ENCODE data around the gene MALRD1. TPM values are rescaled to one million over a fixed set of nuclear protein-coding genes. Genes with fewer than 3 reads are reported as not detected.

Gene MALRD1
- total and polyA plus RNA-seq, 10 donors, result 0.06 to 1.6 (median 0.43) TPM

- DNase-seq, result no peak
- TF ChIP-seq CTCF (IDR thresholded peaks at IDR 0.05 in 8 of 11, conservative IDR thresholded peaks at IDR 0.05 in 3 of 11), result no peak
- no peak for TF ChIP-seq POLR2AphosphoS5 (IDR thresholded peaks at IDR 0.05)
- intact Hi-C loops (cut with DNase I; ENCODE audit: low total_unique reads), result no loop called here
- Histone ChIP-seq H3K27ac (no peak overlapping the region), H3K9me3 (no peaks in the 10 kb centered on the region), H3K4me3 (no peak overlapping the region), H3K27me3 (replicated peaks in 1 of 7) (no peaks in the 10 kb centered on the region), H3K4me1 (no peaks in the 10 kb centered on the region), H3K36me3 (no peaks in the 10 kb centered on the region)
- WGBS, 5 donors, result 73 to 85% (median 78%) methylated on average over 4 of the region's 4 CpGs
Measured at GRCh38 chr10:19133992-19134391, 85.4 kb downstream of the MALRD1 start.

- Histone ChIP-seq H3K4me3 (no peak overlapping the region), H3K9me3 (no peaks in the 10 kb centered on the region), H3K36me3 (no peaks in the 10 kb centered on the region), H3K4me1 (no peaks in the 10 kb centered on the region), H3K27ac (no peak overlapping the region), H3K27me3 (replicated peaks in 1 of 7) (no peaks in the 10 kb centered on the region)
- 73 to 91% (median 87%) methylated on average over 4 of the region's 4 CpGs for WGBS, 5 donors
- DNase-seq, result no peak
- intact Hi-C loops (cut with DNase I; ENCODE audit: low total_unique reads), result no loop called here
- TF ChIP-seq CTCF (IDR thresholded peaks at IDR 0.05 in 8 of 11, conservative IDR thresholded peaks at IDR 0.05 in 3 of 11) (no peak), POLR2AphosphoS5 (IDR thresholded peaks at IDR 0.05) (no peak), POLR2A (IDR thresholded peaks at IDR 0.05) (no peak)
Measured at GRCh38 chr10:19142967-19143366, 94.4 kb downstream of the MALRD1 start.

- DNase-seq, result no peak
- H3K27ac ChIP-seq, result no peak overlapping the region
- WGBS, 5 donors, result 87 to 93% (median 91%) methylated on average over 4 of the region's 4 CpGs
- intact Hi-C loops (cut with DNase I; ENCODE audit: low total_unique reads), result no loop called here
- H3K36me3 ChIP-seq, result no peaks in the 10 kb centered on the region
- H3K4me3 ChIP-seq, result no peak overlapping the region
- no peaks in the 10 kb centered on the region for H3K27me3 ChIP-seq (replicated peaks in 1 of 7)
- no peaks in the 10 kb centered on the region for H3K4me1 ChIP-seq
- no peaks in the 10 kb centered on the region for H3K9me3 ChIP-seq
- TF ChIP-seq POLR2A (IDR thresholded peaks at IDR 0.05) (no peak), CTCF (IDR thresholded peaks at IDR 0.05 in 8 of 11, conservative IDR thresholded peaks at IDR 0.05 in 3 of 11) (no peak), POLR2AphosphoS5 (IDR thresholded peaks at IDR 0.05) (no peak)
Measured at GRCh38 chr10:19144206-19144605, 95.6 kb downstream of the MALRD1 start.

GRCh38 chr10:19154375-19154774, 105.8 kb downstream of the MALRD1 start:
- 78 to 95% (median 92%) methylated on average over 4 of the region's 4 CpGs for WGBS, 5 donors
- intact Hi-C loops (cut with DNase I; ENCODE audit: low total_unique reads), result no loop called here
- H3K27ac ChIP-seq, result no peak overlapping the region
- H3K36me3 ChIP-seq, result no peaks in the 10 kb centered on the region
- DNase-seq, result no peak
- H3K27me3 ChIP-seq (replicated peaks in 1 of 7), result no peaks in the 10 kb centered on the region
- H3K4me3 ChIP-seq, result no peak overlapping the region
- TF ChIP-seq CTCF (IDR thresholded peaks at IDR 0.05 in 8 of 11, conservative IDR thresholded peaks at IDR 0.05 in 3 of 11) (no peak), POLR2AphosphoS5 (IDR thresholded peaks at IDR 0.05) (no peak), POLR2A (IDR thresholded peaks at IDR 0.05) (no peak)
- H3K4me1 ChIP-seq, result no peaks in the 10 kb centered on the region
- no peaks in the 10 kb centered on the region for H3K9me3 ChIP-seq
